ENCODE data around the gene TRIP10.

The TRIP10 gene

GRCh38 chr19:6750062-6750461 lies 10.6 kb downstream of the TRIP10 start:
- no peak for DNase-seq (ENCODE audit: low spot score)
- no peak for TF ChIP-seq CTCF (IDR thresholded peaks at IDR 0.05; ENCODE audit: extremely low read depth, missing control alignments)

- no peak for TF ChIP-seq CTCF (IDR thresholded peaks at IDR 0.05; ENCODE audit: extremely low read depth, missing control alignments)
- no peak for DNase-seq (ENCODE audit: low spot score)
Observed at GRCh38 chr19:6751189-6751588, 11.7 kb downstream of the TRIP10 start.

- no peak for TF ChIP-seq CTCF (IDR thresholded peaks at IDR 0.05; ENCODE audit: extremely low read depth, missing control alignments)
- DNase-seq (ENCODE audit: low spot score) = no peak
Observed at GRCh38 chr19:6752256-6753177, 13.0 kb downstream of the TRIP10 start.

GRCh38 chr19:6753178-6754031 lies 13.9 kb downstream of the TRIP10 start:
- peak; percentile 53 for TF ChIP-seq CTCF (IDR thresholded peaks at IDR 0.05; ENCODE audit: extremely low read depth, missing control alignments)
- peak; percentile 96 for DNase-seq (ENCODE audit: low spot score)

GRCh38 chr19:6754136-6754535 lies 14.7 kb downstream of the TRIP10 start:
- no peak for TF ChIP-seq CTCF (IDR thresholded peaks at IDR 0.05; ENCODE audit: extremely low read depth, missing control alignments)
- DNase-seq (ENCODE audit: low spot score) = no peak

- TF ChIP-seq CTCF (IDR thresholded peaks at IDR 0.05; ENCODE audit: extremely low read depth, missing control alignments) = no peak
- no peak for DNase-seq (ENCODE audit: low spot score)
Observed at GRCh38 chr19:6754653-6755463, 15.4 kb downstream of the TRIP10 start.

Data from GM20000 (cell line).